IMR-90 (cell line): ENCODE results near the gene SELENOV. TPM values are rescaled to one million over a fixed set of nuclear protein-coding genes. Genes with fewer than 3 reads are reported as not detected.
A peak's percentile ranks its signal among the peaks of the same experiment; 100 is the strongest.

Experiments
- ATAC-seq: fragments of 200-7000 bp; cut with Tn5 transposase; 2 replicates; pipeline ENCODE4 v1.9.1; 2020; ENCODE audit warnings: low read depth, mild to moderate bottlenecking, moderate library complexity
- BruUV-seq: library from RNA; stranded (reverse); fragments of 400-500 nt; replicated peaks from 2 replicates; lab custom pipeline; 2021; lab: Mats Ljungman, UMichigan
- CTCF ChIA-PET: fragments of 300-600 bp; formaldehyde crosslinking; extraction: SDS; loops from one replicate; lab custom pipeline; 2021; ENCODE audit warnings: antibody characterized with exemption; lab: Yijun Ruan, JAX
- POLR2A ChIA-PET: fragments of 300-600 bp; sonication (Branson Sonifier 250); formaldehyde crosslinking; loops from one replicate; lab custom pipeline; 2022; ENCODE audit warnings: antibody characterized with exemption; ENCODE audit not compliant: unreplicated experiment; lab: Charles Lee
- DNase-seq: peaks from one replicate; pipeline ENCODE4 v3.0.0; 2013
- H2AFZ ChIP-seq: replicated peaks from 2 replicates; pipeline ENCODE3; 2013; ENCODE audit warnings: low read length, mild to moderate bottlenecking; ENCODE audit not compliant: poor library complexity
- H2AK5ac ChIP-seq: 2 replicates; pipeline ENCODE4 v1.6.1; 2013; ENCODE audit warnings: low read depth, low read length, inconsistent platforms
- H2AK9ac ChIP-seq: replicated peaks from 2 replicates; pipeline ENCODE3; 2013; ENCODE audit warnings: mild to moderate bottlenecking, low read depth, low read length, moderate library complexity; ENCODE audit not compliant: poor library complexity
- H2BK120ac ChIP-seq: 2 replicates; pipeline ENCODE4 v1.6.1; 2013; ENCODE audit warnings: low read depth, low read length, inconsistent platforms
- H2BK15ac ChIP-seq: 3 replicates; pipeline ENCODE4 v1.6.1; 2013; ENCODE audit warnings: low read depth, low read length, inconsistent platforms
- H2BK20ac ChIP-seq: 2 replicates; pipeline ENCODE4 v1.6.1; 2013; ENCODE audit warnings: low read depth, mild to moderate bottlenecking, inconsistent platforms, low read length, moderate library complexity
- H2BK5ac ChIP-seq: 2 replicates; pipeline ENCODE4 v1.6.1; 2013; ENCODE audit warnings: mild to moderate bottlenecking, low read depth, low read length, inconsistent platforms; ENCODE audit not compliant: poor library complexity, severe bottlenecking
- H3K14ac ChIP-seq: replicated peaks from 2 replicates; pipeline ENCODE4 v1.6.1; 2013; ENCODE audit warnings: low read depth, low read length, inconsistent platforms
- H3K18ac ChIP-seq: 2 replicates; pipeline ENCODE4 v1.6.1; 2013; ENCODE audit warnings: low read depth, low read length, control low read depth
- H3K23ac ChIP-seq: 2 replicates; pipeline ENCODE4 v1.6.1; 2013; ENCODE audit warnings: low read depth, low read length, inconsistent platforms
- H3K27ac ChIP-seq: 2 replicates; pipeline ENCODE4 v1.5.1; 2013; ENCODE audit warnings: mild to moderate bottlenecking, control low read depth, low read length; ENCODE audit not compliant: insufficient read depth
- H3K27me3 ChIP-seq: 2 replicates; pipeline ENCODE4 v1.6.1; 2013; ENCODE audit warnings: low read length; ENCODE audit not compliant: control insufficient read depth, insufficient read depth
- H3K36me3 ChIP-seq: 2 replicates; pipeline ENCODE4 v1.6.1; 2013; ENCODE audit warnings: low read length, mixed read lengths; ENCODE audit not compliant: control insufficient read depth, insufficient read depth
- H3K4ac ChIP-seq: 2 replicates; pipeline ENCODE4 v1.6.1; 2013; ENCODE audit warnings: low read depth, low read length, inconsistent platforms
- H3K4me1 ChIP-seq: 2 replicates; pipeline ENCODE4 v1.6.1; 2013; ENCODE audit warnings: low read length, mixed read lengths; ENCODE audit not compliant: control insufficient read depth, insufficient read depth
- H3K4me2 ChIP-seq: 2 replicates; pipeline ENCODE4 v1.6.1; 2013; ENCODE audit warnings: low read depth, mild to moderate bottlenecking, control low read depth, low read length, moderate library complexity
- H3K4me3 ChIP-seq: 2 replicates; pipeline ENCODE4 v1.5.1; 2013; ENCODE audit warnings: low read depth, mild to moderate bottlenecking, control low read depth, low read length, moderate library complexity; ENCODE audit not compliant: insufficient read depth
- H3K56ac ChIP-seq: 2 replicates; pipeline ENCODE4 v1.6.1; 2013; ENCODE audit warnings: low read length, inconsistent platforms; ENCODE audit not compliant: insufficient read depth; ENCODE audit errors: extremely low read depth
- H3K79me1 ChIP-seq, 2 experiments: 2 replicates each; pipeline ENCODE4 v1.6.1; 2013; ENCODE audit warnings: low read length in 2 of 2, inconsistent platforms in 1 of 2, low read depth in 1 of 2
- H3K9ac ChIP-seq: 2 replicates; pipeline ENCODE4 v1.6.1; 2013; ENCODE audit warnings: low read depth, low read length, control low read depth
- H3K9me1 ChIP-seq: 2 replicates; pipeline ENCODE4 v1.6.1; 2013; ENCODE audit warnings: low read length, inconsistent platforms; ENCODE audit not compliant: insufficient read depth
- H3K9me3 ChIP-seq: 2 replicates; pipeline ENCODE4 v1.6.1; 2013; ENCODE audit warnings: low read length; ENCODE audit not compliant: control insufficient read depth, insufficient read depth
- H4K20me1 ChIP-seq: 2 replicates; pipeline ENCODE4 v1.6.1; 2013; ENCODE audit warnings: low read length, inconsistent platforms; ENCODE audit not compliant: insufficient read depth
- H4K5ac ChIP-seq: 2 replicates; pipeline ENCODE4 v1.6.1; 2013; ENCODE audit warnings: mild to moderate bottlenecking, low read depth, low read length, control low read depth
- H4K8ac ChIP-seq, 2 experiments: 2 replicates each; pipeline ENCODE4 v1.6.1; 2013; ENCODE audit warnings: low read depth in 2 of 2, low read length in 2 of 2, control low read depth in 1 of 2, inconsistent platforms in 1 of 2
- H4K91ac ChIP-seq: 2 replicates; pipeline ENCODE4 v1.6.1; 2013; ENCODE audit warnings: low read depth, low read length, inconsistent platforms; ENCODE audit not compliant: insufficient read depth
- MAZ ChIP-seq: IDR thresholded peaks from 2 replicates; pipeline ENCODE4 v1.6.1; 2012; ENCODE audit warnings: low read depth, mild to moderate bottlenecking, low read length, improper control_type of control experiment, moderate library complexity, borderline replicate concordance
- RAD21 ChIP-seq: IDR thresholded peaks from 2 replicates; pipeline ENCODE4 v1.6.1; 2012; ENCODE audit warnings: low read length, improper control_type of control experiment
- RCOR1 ChIP-seq: IDR thresholded peaks from 2 replicates; pipeline ENCODE4 v1.6.1; 2012; ENCODE audit warnings: mild to moderate bottlenecking, low read length, improper control_type of control experiment; ENCODE audit not compliant: insufficient replicate concordance
- SMC3 ChIP-seq: fragments of 150-350 bp; IDR thresholded peaks from 2 replicates; pipeline ENCODE4 v1.6.1; 2016; ENCODE audit warnings: low read depth, mild to moderate bottlenecking, antibody characterized with exemption, low read length, moderate library complexity
- WGBS, 2 experiments: methylation state at CpG; one replicate each; pipeline versions ENCODE4 v1.1.5 to v1.1.7; 2013; ENCODE audit warnings: missing lambda C conversion rate in 2 of 2; ENCODE audit not compliant: insufficient read length in 1 of 2; ENCODE audit errors: extremely low coverage in 2 of 2; 5-methylcytosine and 5-hydroxymethylcytosine counted together
- dilution Hi-C: fragments of 300-500 bp; cut with HindIII; formaldehyde crosslinking; loops from one replicate; pipeline ENCODE4 v1.14.3; 2018; ENCODE audit warnings: low sequenced_read_pairs; ENCODE audit not compliant: unreplicated experiment
- in situ Hi-C: fragments of 300-500 bp; cut with MboI; formaldehyde crosslinking; loops from 3 replicates; pipeline ENCODE4 v1.14.3; 2019; ENCODE audit warnings: low sequenced_read_pairs, inconsistent platforms, mixed read lengths
- intact Hi-C: fragments of 100-400 bp; cut with micrococcal nuclease; formaldehyde crosslinking; loops from 2 replicates; pipeline ENCODE4 v1.10.0; 2022
- polyA plus RNA-seq, 3 experiments: library from polyadenylated mRNA; depleted of rRNA; stranded (reverse); fragments of >200 nt; gene quantifications; 2 replicates each; pipeline ENCODE4 v1.2.3, GENCODE V29; 2012; ENCODE audit warnings: low replicate concordance in 1 of 3
- total RNA-seq: library from RNA; depleted of rRNA; stranded (reverse); fragments of >200 nt; gene quantifications from 2 replicates; pipeline ENCODE4 v1.2.3, GENCODE V29; 2012
- TF ChIP-seq, protein P1 (sequence below): fragments of 150-350 bp; IDR thresholded peaks from 2 replicates; pipeline ENCODE4 v1.6.1; 2017; ENCODE audit warnings: mild to moderate bottlenecking, antibody characterized with exemption, low read length, low read depth
- TF ChIP-seq, protein P2 (sequence below): conservative IDR thresholded peaks from 2 replicates; pipeline ENCODE4 v1.5.1; 2012; ENCODE audit warnings: mild to moderate bottlenecking, low read depth, low read length, improper control_type of control experiment

SELENOV gene
- total and polyA plus RNA-seq, 2 of the 4 experiments (the other 2 are of a cell fraction), result not detected

GRCh38 chr19:39474139-39474620 is 40.8 kb upstream of the SELENOV start:
- H4K20me1 ChIP-seq, result peaks cover 9% of the 10 kb centered on the region
- peaks cover 71% of the 10 kb centered on the region for H3K36me3 ChIP-seq
- H3K18ac ChIP-seq, result no peak overlapping the region
- no peaks in the 10 kb centered on the region for H3K9me3 ChIP-seq
- no peak overlapping the region for H3K14ac ChIP-seq
- no peaks in the 10 kb centered on the region for H3K27me3 ChIP-seq
- no peak overlapping the region for H2AK9ac ChIP-seq
- H3K4ac ChIP-seq, result no peak overlapping the region
- no peak overlapping the region for H3K56ac ChIP-seq
- H3K4me2 ChIP-seq, result no peak overlapping the region
- TF ChIP-seq RCOR1 (no peak), RAD21 (peak; percentile 50), MAZ (peak; percentile 42; the same call in 1 of the 2 replicates), SMC3 (peak; percentile 47; the same call in 1 of the 2 replicates)
- TF ChIP-seq, protein P1, sequence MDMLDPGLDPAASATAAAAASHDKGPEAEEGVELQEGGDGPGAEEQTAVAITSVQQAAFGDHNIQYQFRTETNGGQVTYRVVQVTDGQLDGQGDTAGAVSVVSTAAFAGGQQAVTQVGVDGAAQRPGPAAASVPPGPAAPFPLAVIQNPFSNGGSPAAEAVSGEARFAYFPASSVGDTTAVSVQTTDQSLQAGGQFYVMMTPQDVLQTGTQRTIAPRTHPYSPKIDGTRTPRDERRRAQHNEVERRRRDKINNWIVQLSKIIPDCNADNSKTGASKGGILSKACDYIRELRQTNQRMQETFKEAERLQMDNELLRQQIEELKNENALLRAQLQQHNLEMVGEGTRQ, result no peak
- TF ChIP-seq, protein P2, sequence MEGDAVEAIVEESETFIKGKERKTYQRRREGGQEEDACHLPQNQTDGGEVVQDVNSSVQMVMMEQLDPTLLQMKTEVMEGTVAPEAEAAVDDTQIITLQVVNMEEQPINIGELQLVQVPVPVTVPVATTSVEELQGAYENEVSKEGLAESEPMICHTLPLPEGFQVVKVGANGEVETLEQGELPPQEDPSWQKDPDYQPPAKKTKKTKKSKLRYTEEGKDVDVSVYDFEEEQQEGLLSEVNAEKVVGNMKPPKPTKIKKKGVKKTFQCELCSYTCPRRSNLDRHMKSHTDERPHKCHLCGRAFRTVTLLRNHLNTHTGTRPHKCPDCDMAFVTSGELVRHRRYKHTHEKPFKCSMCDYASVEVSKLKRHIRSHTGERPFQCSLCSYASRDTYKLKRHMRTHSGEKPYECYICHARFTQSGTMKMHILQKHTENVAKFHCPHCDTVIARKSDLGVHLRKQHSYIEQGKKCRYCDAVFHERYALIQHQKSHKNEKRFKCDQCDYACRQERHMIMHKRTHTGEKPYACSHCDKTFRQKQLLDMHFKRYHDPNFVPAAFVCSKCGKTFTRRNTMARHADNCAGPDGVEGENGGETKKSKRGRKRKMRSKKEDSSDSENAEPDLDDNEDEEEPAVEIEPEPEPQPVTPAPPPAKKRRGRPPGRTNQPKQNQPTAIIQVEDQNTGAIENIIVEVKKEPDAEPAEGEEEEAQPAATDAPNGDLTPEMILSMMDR, result peak; percentile 67
- no peak overlapping the region for H2BK120ac ChIP-seq
- no peak overlapping the region for H3K4me3 ChIP-seq
- no peak overlapping the region for H2BK20ac ChIP-seq
- in situ Hi-C loops (no loop called here), dilution Hi-C loops (no loop called here), intact Hi-C loops (loop anchor here (1.0 kb wide), 1 partner anchor 58 kb away; the partner anchor contains the start of gene EID2B)
- no peaks in the 10 kb centered on the region for H3K4me1 ChIP-seq
- peaks cover 9 to 11% of the 10 kb centered on the region in 2 experiments; a peak in 3 of 4 replicates for H3K79me1 ChIP-seq
- H4K91ac ChIP-seq, result no peak overlapping the region
- H4K5ac ChIP-seq, result no peak overlapping the region
- H2AFZ ChIP-seq, result no peak overlapping the region
- BruUV-seq, result no TSS peak
- no peak overlapping the region for H2BK5ac ChIP-seq
- ATAC-seq (peak; percentile 75), DNase-seq (peak; percentile 22)
- H4K8ac ChIP-seq, result no peak overlapping the region
- CTCF ChIA-PET, result interaction anchor here (0.6 to 1.2 kb wide), 2 partner anchors 12 to 60 kb away, joined by 3 to 5 read pairs; no protein-coding TSS in a partner anchor
- no peak overlapping the region for H2AK5ac ChIP-seq
- peaks cover 1% of the 10 kb centered on the region; the same call in 1 of the 2 replicates for H3K9me1 ChIP-seq
- H3K9ac ChIP-seq, result no peak overlapping the region
- H3K27ac ChIP-seq, result no peak overlapping the region
- no peak overlapping the region for H2BK15ac ChIP-seq
- 82% methylated on average over 5 of the region's 9 CpGs; no CpG with 5 or more reads in 1 of the 2 experiments for WGBS, 2 experiments
- no peak overlapping the region for H3K23ac ChIP-seq
- POLR2A ChIA-PET, result no interaction called here
